ENCODE measurements around the gene NDUFB10. TPM values are rescaled to one million over a fixed set of nuclear protein-coding genes. Genes with fewer than 3 reads are reported as not detected.

The NDUFB10 gene
- total RNA-seq, 1 experiment from 2014 or later = 190 TPM

- ChIA-PET POLR2A (ENCODE audit: unreplicated experiment) (no interaction called here), CTCF (no interaction called here)
- Histone ChIP-seq H3K27me3 (ENCODE audit: insufficient read depth, low read depth) (no peaks in the 10 kb centered on the region), H3K79me2 (ENCODE audit: low read depth) (peaks cover 15% of the 10 kb centered on the region), H3K9me3 (ENCODE audit: insufficient read depth, low read depth) (no peaks in the 10 kb centered on the region), H3K4me3 (no peak overlapping the region), H3K4me2 (no peak overlapping the region), H3K27ac (no peak overlapping the region), H2AFZ (no peak overlapping the region), H3F3A (ENCODE audit: insufficient read depth, low read depth) (peaks cover 49% of the 10 kb centered on the region), H4K20me1 (ENCODE audit: insufficient read depth) (peaks cover 12% of the 10 kb centered on the region; the same call in 1 of the 2 replicates), H3K4me1 (replicated peaks; ENCODE audit: insufficient read depth) (peaks cover 50% of the 10 kb centered on the region), H3K9me2 (ENCODE audit: insufficient read depth) (no peaks in the 10 kb centered on the region), H3K36me3 (ENCODE audit: low read depth) (peaks cover 3% of the 10 kb centered on the region; the same call in 1 of the 2 replicates)
- intact Hi-C loops (cut with micrococcal nuclease; ENCODE audit: unreplicated experiment) = no loop called here
- BruUV-seq (replicated peaks) = no TSS peak
- DNase-seq = no peak
- TF ChIP-seq EZH2 (IDR thresholded peaks at IDR 0.05; ENCODE audit: low read depth) (no peak), CTCF (conservative IDR thresholded peaks at IDR 0.05) (no peak)
Observed at GRCh38 chr16:1977875-1978268, 18.5 kb downstream of the NDUFB10 start.

DNA sequence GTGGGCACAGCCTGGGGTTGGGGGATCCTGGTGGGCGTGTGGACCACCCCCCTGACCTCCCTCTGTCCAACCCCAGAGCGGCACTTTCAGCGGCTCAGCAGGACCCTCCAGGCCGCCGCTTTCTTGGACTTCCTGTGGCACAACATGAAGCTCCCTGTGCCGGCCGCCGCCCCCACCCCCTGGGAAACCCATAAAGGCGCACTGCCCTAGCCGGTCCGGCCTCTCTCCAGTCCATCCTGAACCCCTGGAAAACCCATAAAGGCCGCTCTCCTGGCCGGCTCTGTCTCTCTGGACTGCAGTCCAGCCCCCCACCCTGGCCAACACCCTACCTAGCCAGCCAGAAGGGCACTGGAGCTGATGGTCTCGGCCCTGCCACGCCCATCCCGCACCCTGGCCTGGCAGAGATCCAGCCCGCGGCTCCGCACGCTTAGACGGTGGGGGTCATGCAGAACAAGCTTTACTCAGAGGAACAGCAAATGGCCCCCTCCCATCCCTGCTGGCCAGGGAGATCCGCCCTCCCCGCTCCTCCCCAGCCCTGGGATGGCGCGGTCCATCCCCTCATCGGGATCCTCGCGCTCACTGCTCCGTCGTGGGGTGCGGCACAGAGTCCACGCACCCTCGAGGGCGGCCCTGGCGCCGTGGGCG is 19.3 kb downstream of the NDUFB10 start:
- POLR2A ChIA-PET (ENCODE audit: unreplicated experiment) = interaction anchor here (0.6 to 1.4 kb wide), 3 partner anchors 14 to 248 kb away, joined by 3 to 10 read pairs (median 3); partner anchors contain the start of gene RPS2
- Histone ChIP-seq H3K4me3 (peak overlapping the region; percentile 55; the same call in 1 of the 2 replicates), H4K20me1 (ENCODE audit: insufficient read depth) (peaks cover 9% of the 10 kb centered on the region; the same call in 1 of the 2 replicates), H3K27me3 (ENCODE audit: insufficient read depth, low read depth) (no peaks in the 10 kb centered on the region), H3K4me1 (replicated peaks; ENCODE audit: insufficient read depth) (peaks cover 50% of the 10 kb centered on the region), H3K27ac (no peak overlapping the region), H3K4me2 (peak overlapping the region; percentile 99), H3K9me3 (ENCODE audit: insufficient read depth, low read depth) (no peaks in the 10 kb centered on the region), H3K9me2 (ENCODE audit: insufficient read depth) (no peaks in the 10 kb centered on the region), H3K36me3 (ENCODE audit: low read depth) (peaks cover 3% of the 10 kb centered on the region; the same call in 1 of the 2 replicates), H3K79me2 (ENCODE audit: low read depth) (peaks cover 8% of the 10 kb centered on the region), H2AFZ (no peak overlapping the region), H3F3A (ENCODE audit: insufficient read depth, low read depth) (peaks cover 56% of the 10 kb centered on the region)
- no TSS peak for BruUV-seq (replicated peaks)
- CTCF ChIA-PET = no interaction called here
- TF ChIP-seq CTCF (conservative IDR thresholded peaks at IDR 0.05) (no peak), EZH2 (IDR thresholded peaks at IDR 0.05; ENCODE audit: low read depth) (no peak)
- intact Hi-C loops (cut with micrococcal nuclease; ENCODE audit: unreplicated experiment) = no loop called here
- DNase-seq = no peak

DNA sequence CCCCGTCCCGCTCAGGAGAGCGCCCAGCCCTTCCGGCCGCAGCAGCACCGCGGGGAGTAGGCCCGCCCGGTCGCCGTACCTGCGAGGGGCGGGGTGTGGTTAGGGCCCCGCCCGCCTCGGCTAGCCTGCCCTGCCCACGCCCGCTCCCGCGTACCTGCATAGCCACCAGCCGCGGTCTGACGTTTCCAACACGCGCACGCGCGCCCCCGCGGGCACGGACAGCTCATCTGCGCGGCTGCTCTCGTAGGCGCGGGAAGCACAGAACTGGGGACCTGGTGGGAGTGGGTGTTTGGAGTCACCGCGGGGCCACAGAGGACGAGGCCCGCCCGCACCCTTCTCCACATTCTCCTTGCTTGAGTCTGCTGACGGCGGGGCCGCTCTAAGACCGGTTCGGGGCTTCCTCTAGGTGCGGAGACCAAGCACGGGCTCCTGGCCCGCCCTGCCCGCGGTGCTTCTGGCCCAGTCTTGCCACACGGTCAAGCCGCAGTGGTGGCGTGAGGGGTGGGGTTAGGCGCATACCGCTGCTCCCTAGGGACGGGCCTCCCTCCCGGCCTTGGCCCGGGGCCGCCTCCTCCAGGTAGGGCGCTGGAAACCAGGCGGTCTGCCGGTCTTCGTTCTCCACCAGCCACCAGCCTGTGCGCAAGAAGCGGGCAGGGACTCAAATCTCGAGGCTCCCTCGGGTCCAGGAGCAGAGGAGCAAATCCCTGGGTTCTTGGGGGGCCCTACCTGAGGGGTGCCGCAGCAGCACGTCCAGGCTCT is 20.1 kb downstream of the NDUFB10 start:
- Histone ChIP-seq H4K20me1 (ENCODE audit: insufficient read depth) (0 out of 2 replicates have a peak, but pooled peaks cover 5% of the 10 kb centered on the region), H3K4me1 (replicated peaks; ENCODE audit: insufficient read depth) (peaks cover 51% of the 10 kb centered on the region), H3K36me3 (ENCODE audit: low read depth) (0 out of 2 replicates have a peak, but pooled peaks cover 3% of the 10 kb centered on the region), H3K4me2 (peak overlapping the region; percentile 99), H3K79me2 (ENCODE audit: low read depth) (peaks cover 2% of the 10 kb centered on the region; the same call in 1 of the 2 replicates), H3F3A (ENCODE audit: insufficient read depth, low read depth) (peaks cover 58% of the 10 kb centered on the region), H3K4me3 (peak overlapping the region; percentile 55), H3K9me3 (ENCODE audit: insufficient read depth, low read depth) (no peaks in the 10 kb centered on the region), H3K27me3 (ENCODE audit: insufficient read depth, low read depth) (no peaks in the 10 kb centered on the region), H2AFZ (peak overlapping the region; percentile 81), H3K9me2 (ENCODE audit: insufficient read depth) (no peaks in the 10 kb centered on the region), H3K27ac (peak overlapping the region; percentile 62)
- TSS peak; percentile 27 for BruUV-seq (replicated peaks)
- ChIA-PET POLR2A (ENCODE audit: unreplicated experiment) (interaction anchor here (0.6 to 1.4 kb wide), 4 partner anchors 15 to 1203 kb away, joined by 3 to 10 read pairs (median 4); partner anchors contain the start of gene RPS2), CTCF (no interaction called here)
- intact Hi-C loops (cut with micrococcal nuclease; ENCODE audit: unreplicated experiment) = loop anchor here (5.0 kb wide), 2 partner anchors 68 to 163 kb away; partner anchors contain the start of genes NTHL1 and TSC2
- peak; percentile 77 to 97 for DNase-seq
- TF ChIP-seq EZH2 (IDR thresholded peaks at IDR 0.05; ENCODE audit: low read depth) = no peak
- no peak; the same call in 1 of the 2 replicates for TF ChIP-seq CTCF (conservative IDR thresholded peaks at IDR 0.05)
